ENCODE results near the gene PDE10A.

The PDE10A gene

GRCh38 chr6:165678904-165679303 is 15.9 kb upstream of the PDE10A start:
- in situ Hi-C loops (cut with HindIII; ENCODE audit: low sequenced_read_pairs): no loop called here

DNA sequence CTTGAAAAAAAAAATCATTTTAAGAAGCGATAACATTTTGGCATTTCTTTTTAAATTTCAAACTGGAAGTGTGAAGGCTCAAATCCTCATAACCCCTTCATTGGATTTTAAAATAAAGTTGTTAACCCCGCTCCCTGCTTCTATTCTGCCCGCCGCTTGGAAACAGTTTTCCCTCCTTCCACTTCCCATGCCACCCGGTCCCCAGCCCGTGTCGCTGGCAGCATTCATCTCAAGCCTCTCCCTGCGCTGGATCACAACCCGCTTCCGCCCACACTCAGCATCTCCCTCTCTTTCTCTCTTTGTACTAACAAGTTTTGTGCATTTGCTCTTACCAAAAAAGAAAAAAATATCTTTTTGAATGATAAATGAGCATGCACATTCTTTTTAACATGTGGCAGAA is 15.4 kb upstream of the PDE10A start:
- in situ Hi-C loops (cut with HindIII; ENCODE audit: low sequenced_read_pairs): no loop called here

DNA sequence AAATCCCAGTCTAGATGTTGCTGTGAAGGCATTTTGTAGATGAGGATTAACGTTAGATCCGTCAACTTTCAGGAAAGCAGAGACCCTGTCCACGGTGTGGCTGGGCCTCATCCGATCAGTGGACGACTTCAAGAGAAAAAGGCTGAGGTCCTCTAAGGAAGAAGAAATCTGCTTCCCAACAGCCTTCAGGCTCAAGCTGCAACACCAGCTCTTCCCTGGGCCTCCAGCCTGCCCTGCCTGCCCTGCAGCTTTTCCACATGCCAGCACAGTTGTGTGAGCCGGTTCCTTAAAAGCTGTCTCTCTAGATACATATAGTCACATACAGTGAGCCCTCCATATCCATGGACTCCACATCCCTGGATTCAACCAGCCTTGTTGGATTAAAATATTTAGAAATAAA is 14.1 kb upstream of the PDE10A start:
- in situ Hi-C loops (cut with HindIII; ENCODE audit: low sequenced_read_pairs): no loop called here

DNA sequence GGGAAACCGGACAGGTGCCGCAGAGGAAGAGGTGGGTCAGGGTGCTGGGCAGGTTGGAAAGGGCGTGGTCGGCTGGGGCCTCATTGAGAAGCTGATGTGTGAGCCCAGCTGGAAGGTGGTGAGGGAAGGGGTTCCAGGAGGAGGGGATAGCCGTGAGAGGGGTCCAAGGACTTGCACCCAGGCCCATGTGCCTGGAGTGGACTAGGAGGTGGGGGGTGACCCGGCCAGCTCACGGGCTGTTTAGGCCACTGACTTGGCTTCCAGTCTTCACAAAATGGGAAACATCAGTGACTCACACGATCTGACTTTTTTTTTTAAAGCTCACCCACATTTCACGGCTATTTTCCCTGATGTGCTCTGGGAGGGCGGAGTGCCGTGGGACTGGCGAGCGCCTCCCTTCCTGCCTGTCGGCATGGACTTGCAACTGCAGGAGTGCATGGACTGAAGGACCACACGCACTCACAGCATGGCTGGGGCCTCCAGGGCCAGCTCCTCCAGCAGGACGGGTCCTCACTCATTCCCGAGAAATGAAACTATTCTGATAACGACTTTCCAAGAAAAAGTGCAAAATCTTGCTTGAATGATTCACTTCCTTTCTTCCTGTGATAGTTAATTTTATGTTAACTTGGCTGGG is 13.5 kb upstream of the PDE10A start:
- in situ Hi-C loops (cut with HindIII; ENCODE audit: low sequenced_read_pairs): no loop called here

- in situ Hi-C loops (cut with HindIII; ENCODE audit: low sequenced_read_pairs): no loop called here
Measured at GRCh38 chr6:165675120-165675519, 12.1 kb upstream of the PDE10A start.

GRCh38 chr6:165674155-165675029 is 11.4 kb upstream of the PDE10A start:
- in situ Hi-C loops (cut with HindIII; ENCODE audit: low sequenced_read_pairs): no loop called here

DNA sequence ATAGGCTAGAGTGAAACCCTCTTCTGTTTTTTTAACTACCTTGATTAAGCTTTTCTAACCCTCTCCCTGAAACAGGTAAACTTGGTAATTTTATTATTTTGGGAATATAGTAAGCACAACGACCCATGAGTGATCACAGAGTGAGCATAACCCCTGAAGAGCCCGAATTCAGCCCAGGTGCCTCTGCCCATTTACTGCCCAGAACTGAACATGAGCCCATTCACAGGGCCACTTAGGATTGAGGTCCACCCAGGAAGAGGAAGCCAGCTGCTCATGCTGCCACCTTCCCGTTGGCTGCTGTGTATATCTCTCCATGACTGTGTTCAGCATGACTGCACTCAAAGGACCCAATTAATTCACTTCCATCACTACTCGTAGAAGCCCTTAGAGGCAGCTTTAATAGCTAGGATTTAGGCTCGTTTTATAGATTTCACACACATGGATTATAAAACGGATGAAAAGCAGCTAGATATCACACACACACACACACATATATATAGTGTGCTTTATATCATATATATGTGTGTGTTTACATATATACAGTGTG is 8.3 kb upstream of the PDE10A start:
- in situ Hi-C loops (cut with HindIII; ENCODE audit: low sequenced_read_pairs): no loop called here

- in situ Hi-C loops (cut with HindIII; ENCODE audit: low sequenced_read_pairs): no loop called here
Measured at GRCh38 chr6:165668951-165669350, 5.9 kb upstream of the PDE10A start.

GRCh38 chr6:165665384-165665672 is 2.3 kb upstream of the PDE10A start:
- in situ Hi-C loops (cut with HindIII; ENCODE audit: low sequenced_read_pairs): no loop called here

DNA sequence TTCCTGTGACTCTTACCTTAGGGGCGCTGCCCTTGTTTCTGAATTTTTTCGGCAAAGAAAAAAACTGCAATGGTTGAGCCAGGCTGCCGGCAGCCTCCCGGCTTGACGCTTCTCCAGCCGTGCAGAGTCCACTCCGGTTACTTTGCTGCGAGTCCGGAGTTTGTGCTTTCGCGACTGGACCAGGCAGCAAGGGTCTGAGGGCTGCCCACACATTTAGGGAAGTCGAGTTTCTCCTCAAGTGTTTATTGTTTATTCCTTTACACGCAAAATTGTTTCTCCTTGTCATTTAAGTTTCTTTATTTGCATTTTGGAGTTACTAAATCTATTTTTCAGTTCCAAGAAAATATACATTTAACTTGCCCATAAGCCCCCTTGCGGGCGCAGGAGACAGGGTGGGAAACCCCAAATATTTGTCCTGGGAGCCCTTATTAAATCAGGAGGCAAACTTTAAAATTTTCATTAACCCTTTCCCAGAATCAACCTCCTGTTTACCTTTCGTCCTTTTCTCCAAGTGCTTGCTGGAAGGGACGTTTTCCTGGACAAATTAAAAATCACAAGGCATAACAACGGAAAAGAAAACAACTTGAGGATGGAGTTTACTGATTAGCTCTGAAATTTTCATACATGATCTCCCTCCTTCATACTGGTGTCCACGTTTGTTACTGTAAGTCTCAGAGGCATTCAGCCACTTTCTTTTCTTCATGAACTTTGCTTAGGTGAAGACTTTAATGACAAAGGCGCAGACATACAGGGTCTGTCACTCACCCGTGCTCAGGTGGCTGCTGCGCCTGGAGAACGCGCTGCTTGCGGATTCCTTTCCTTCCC is 1.7 kb upstream of the PDE10A start:
- in situ Hi-C loops (cut with HindIII; ENCODE audit: low sequenced_read_pairs): no loop called here

- in situ Hi-C loops (cut with HindIII; ENCODE audit: low sequenced_read_pairs): no loop called here
Measured at GRCh38 chr6:165663736-165664558, 906 bp upstream of the PDE10A start.

GRCh38 chr6:165663377-165663735 is 315 bp upstream of the PDE10A start:
- in situ Hi-C loops (cut with HindIII; ENCODE audit: low sequenced_read_pairs): no loop called here

GRCh38 chr6:165662041-165662748 is 846 bp downstream of the PDE10A start:
- in situ Hi-C loops (cut with HindIII; ENCODE audit: low sequenced_read_pairs): no loop called here

DNA sequence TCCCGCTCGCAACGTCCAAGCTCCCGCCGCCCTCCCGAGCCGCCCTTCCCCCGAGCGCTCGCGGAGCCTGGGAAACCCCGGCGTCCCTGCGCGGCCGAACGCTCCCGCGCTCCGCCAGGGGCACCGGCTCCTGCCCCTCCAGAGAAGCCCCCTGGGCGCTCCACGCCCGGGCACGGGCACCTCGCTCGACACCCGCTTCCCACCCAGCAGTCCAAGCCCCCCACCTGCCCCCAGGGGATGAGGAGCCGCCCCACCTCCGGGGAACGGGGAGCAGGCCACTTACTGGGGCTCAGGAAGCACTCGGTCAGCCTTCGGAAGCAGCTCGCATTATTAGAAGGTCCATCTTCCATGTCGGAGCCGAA is 1.4 kb downstream of the PDE10A start:
- in situ Hi-C loops (cut with HindIII; ENCODE audit: low sequenced_read_pairs): no loop called here

DNA sequence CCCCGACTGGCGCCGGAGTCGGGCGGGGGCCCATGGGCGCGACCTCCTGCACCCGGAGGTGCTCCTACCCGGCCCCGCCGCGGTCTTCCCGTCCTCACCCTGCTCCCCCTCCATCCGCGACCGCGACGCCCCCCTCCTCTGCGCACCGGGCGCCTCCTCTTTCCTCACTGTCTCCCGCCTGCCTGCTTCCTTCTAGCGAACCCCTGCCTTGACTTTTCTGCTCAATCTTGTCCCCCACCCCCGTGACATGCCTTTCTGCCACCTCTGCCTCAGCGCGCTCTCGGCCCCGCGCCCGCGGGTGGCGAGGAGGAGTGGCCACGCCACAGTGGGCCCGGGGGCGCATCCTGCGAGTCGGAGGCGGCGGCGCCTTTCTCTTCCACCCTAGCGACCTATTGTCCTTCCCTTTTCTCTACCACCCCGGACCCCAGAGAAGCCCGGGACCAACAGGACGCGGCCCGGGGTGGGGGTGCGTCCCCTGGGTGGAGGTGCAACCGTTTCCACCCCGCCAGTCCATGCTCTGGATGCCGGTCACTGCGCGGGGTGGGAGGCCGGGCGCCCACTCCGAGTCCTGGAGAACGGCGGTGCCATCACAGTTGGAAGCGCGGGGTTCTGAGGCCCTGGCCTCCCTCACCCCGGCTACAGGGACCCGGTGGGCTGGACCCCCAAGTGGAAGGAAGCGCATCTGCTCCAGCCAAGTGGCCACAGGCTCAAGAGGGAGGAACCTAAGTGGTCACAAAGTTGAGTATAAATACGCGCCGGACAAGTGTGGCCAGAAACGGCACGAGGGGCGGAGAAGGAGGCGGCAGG is 2.0 kb downstream of the PDE10A start:
- in situ Hi-C loops (cut with HindIII; ENCODE audit: low sequenced_read_pairs): no loop called here

GRCh38 chr6:165659945-165660856 is 2.8 kb downstream of the PDE10A start:
- in situ Hi-C loops (cut with HindIII; ENCODE audit: low sequenced_read_pairs): no loop called here

GRCh38 chr6:165658395-165659058 is 4.5 kb downstream of the PDE10A start:
- in situ Hi-C loops (cut with HindIII; ENCODE audit: low sequenced_read_pairs): no loop called here

DNA sequence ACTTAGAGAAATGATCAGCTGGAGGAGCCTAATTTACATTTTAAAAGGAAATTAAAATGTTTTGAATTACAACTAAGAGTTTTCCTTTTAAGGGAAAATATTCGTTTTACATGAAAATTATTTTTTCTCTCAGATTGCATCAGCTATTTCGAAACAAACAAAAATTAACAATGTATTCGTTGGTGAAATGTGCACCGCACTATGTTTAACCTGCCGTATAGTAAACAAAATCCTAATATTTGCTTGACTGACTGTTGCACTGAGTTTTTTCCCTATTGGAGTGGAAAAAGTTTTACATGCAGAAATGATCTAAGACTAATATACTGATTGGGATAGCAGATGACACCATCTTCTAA is 5.7 kb downstream of the PDE10A start:
- in situ Hi-C loops (cut with HindIII; ENCODE audit: low sequenced_read_pairs): no loop called here

All from DLD1 (cell line).